HEK293T (cell line): ENCODE measurements around the gene ZDHHC4.

Experiments used
- ARNT ChIP-seq: fragments of 450-650 bp; IDR thresholded peaks from 2 replicates; pipeline ENCODE4 v1.6.1; 2017; ENCODE audit warnings: mild to moderate bottlenecking
- BHLHE40 ChIP-seq: fragments of 450-650 bp; IDR thresholded peaks from 2 replicates; pipeline ENCODE4 v1.6.1; 2016; ENCODE audit warnings: mild to moderate bottlenecking, moderate library complexity, borderline replicate concordance
- ELF4 ChIP-seq: fragments of 450-650 bp; IDR thresholded peaks from 2 replicates; pipeline ENCODE4 v1.6.1; 2017; ENCODE audit warnings: antibody characterized with exemption
- FOXA1 ChIP-seq: fragments of 450-650 bp; IDR thresholded peaks from 2 replicates; pipeline ENCODE4 v1.6.1; 2016; ENCODE audit warnings: mild to moderate bottlenecking
- L3MBTL2 ChIP-seq: fragments of 450-650 bp; conservative IDR thresholded peaks from 2 replicates; pipeline ENCODE4 v1.6.1; 2016; ENCODE audit warnings: mild to moderate bottlenecking
- NFRKB ChIP-seq: fragments of 450-650 bp; IDR thresholded peaks from 2 replicates; pipeline ENCODE4 v1.6.1; 2016; ENCODE audit warnings: mild to moderate bottlenecking, moderate library complexity
- SP1 ChIP-seq: fragments of 450-650 bp; IDR thresholded peaks from 2 replicates; pipeline ENCODE4 v1.6.1; 2017
- SUZ12 ChIP-seq: fragments of 450-650 bp; IDR thresholded peaks from 2 replicates; pipeline ENCODE4 v1.6.1; 2016; ENCODE audit warnings: mild to moderate bottlenecking

GRCh38 chr7:6562106-6562505 lies 15.1 kb upstream of the ZDHHC4 start:
- TF ChIP-seq ELF4: no peak
- TF ChIP-seq L3MBTL2: no peak
- no peak for TF ChIP-seq NFRKB
- TF ChIP-seq FOXA1: no peak
- TF ChIP-seq SUZ12: no peak
- no peak for TF ChIP-seq ARNT
- TF ChIP-seq BHLHE40: no peak
- TF ChIP-seq SP1: no peak
